GM12892 (cell line): ENCODE results near the gene RAMP2.

Experiments
- DNase-seq: peaks from one replicate; pipeline ENCODE4 v3.0.0; 2011; ENCODE audit not compliant: insufficient read length
- FAIRE-seq: peaks from 2 replicates; lab custom pipeline; 2011; peaks lifted over from hg19 to GRCh38; lab: Jason Lieb, UNC
- POLR2A ChIP-seq: IDR thresholded peaks from 2 replicates; pipeline ENCODE4 v1.6.1; 2011; ENCODE audit warnings: low read depth, low read length, control low read depth
- POLR2AphosphoS5 ChIP-seq: IDR thresholded peaks from 2 replicates; pipeline ENCODE4 v1.6.1; 2011; ENCODE audit warnings: low read depth, low read length, control low read depth
- TAF1 ChIP-seq: IDR thresholded peaks from 2 replicates; pipeline ENCODE4 v1.6.1; 2011; ENCODE audit warnings: low read depth, mild to moderate bottlenecking, control low read depth, low read length, borderline replicate concordance

The RAMP2 gene

DNA sequence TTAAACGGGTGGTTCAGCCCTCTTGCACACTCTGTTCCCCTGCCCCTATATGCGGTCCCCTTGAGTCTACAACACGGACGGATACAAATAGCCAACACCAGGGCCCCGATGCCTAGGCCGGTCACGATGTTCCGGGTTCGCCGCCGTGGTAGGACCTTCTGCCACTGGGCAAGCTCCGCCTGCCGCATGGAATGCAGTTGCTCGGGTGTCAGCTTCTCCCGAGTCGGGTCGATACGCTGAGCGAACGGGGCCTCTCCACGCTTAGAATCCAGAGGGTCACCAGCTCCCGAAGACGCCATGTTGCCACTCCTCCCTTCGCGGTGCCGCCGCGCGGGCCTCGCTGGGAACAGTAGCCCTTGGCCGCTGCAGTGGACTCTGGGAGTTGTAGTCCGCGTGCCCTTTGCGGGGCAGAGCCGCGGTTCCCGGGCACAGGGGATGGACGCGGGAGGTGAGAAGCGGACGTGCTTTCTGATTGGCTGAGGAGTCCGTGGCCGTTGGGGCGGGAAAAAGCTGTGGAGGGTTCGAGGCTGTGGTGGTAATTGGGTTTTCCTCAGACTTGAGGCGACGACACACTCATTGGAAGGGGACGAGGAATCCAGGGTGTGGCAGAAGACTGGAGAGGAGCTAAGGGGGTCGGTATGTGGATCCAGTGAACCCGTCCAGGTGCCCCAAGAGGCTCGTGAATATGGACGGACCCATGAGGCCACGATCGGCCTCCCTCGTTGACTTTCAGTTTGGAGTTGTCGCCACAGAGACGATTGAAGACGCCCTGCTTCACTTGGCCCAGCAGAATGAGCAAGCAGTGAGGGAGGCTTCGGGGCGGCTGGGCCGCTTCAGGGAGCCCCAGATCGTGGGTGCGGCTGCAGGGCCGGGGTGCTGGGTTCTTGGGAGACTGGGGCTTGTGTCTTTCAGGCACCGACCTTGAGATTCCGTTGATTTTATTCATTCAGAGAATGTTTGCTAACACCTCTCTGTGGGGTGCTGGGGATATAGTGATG is 37.7 kb downstream of the RAMP2 start, which contains the start of the genes CNTD1 and COA3:
Gene CNTD1 (plus strand): TSS at position 479 of the 998 bp plus-strand sequence. CDS start 207 bp downstream, at position 686.
Gene COA3 (minus strand): TSS at position 322 of the 998 bp plus-strand sequence. CDS start 23 bp downstream, at position 299.
- TF ChIP-seq POLR2A = peak; percentile 67; the same call in 1 of the 2 replicates
- no peak for TF ChIP-seq POLR2AphosphoS5
- TF ChIP-seq TAF1 = peak; percentile 38; the same call in 1 of the 2 replicates
- DNase-seq = peak; percentile 94
- peak; percentile 94 for FAIRE-seq

- TF ChIP-seq POLR2AphosphoS5 (no peak), POLR2A (no peak), TAF1 (no peak)
- no peak for DNase-seq
- FAIRE-seq = no peak
Observed at GRCh38 chr17:42803074-42803883, 42.3 kb downstream of the RAMP2 start.

GRCh38 chr17:42804918-42805367 is 43.9 kb downstream of the RAMP2 start:
- no peak for FAIRE-seq
- no peak for DNase-seq
- TF ChIP-seq POLR2A (no peak), TAF1 (no peak), POLR2AphosphoS5 (no peak)

GRCh38 chr17:42806249-42806648 is 45.2 kb downstream of the RAMP2 start:
- no peak for FAIRE-seq

GRCh38 chr17:42809250-42809649 is 48.2 kb downstream of the RAMP2 start:
- DNase-seq (no peak), FAIRE-seq (no peak)
- no peak for TF ChIP-seq POLR2A
- no peak for TF ChIP-seq TAF1
- TF ChIP-seq POLR2AphosphoS5 = no peak

More at GRCh38 chr17:42806249-42806648, 45.2 kb downstream of the RAMP2 start:
- no peak for DNase-seq
- TF ChIP-seq POLR2AphosphoS5 (no peak), POLR2A (no peak), TAF1 (no peak)
